HL-60 (cell line): ENCODE results near the gene CST4.

Experiments
- GABPA ChIP-seq: IDR thresholded peaks from 2 replicates; pipeline ENCODE4 v1.6.1; 2012; ENCODE audit warnings: low read depth
- POLR2AphosphoS5 ChIP-seq: IDR thresholded peaks from 2 replicates; pipeline ENCODE4 v1.6.1; 2012; ENCODE audit warnings: low read depth
- SPI1 ChIP-seq: IDR thresholded peaks from 2 replicates; pipeline ENCODE4 v1.6.1; 2012; ENCODE audit warnings: low read depth, mild to moderate bottlenecking, borderline replicate concordance
- TF ChIP-seq, protein P1 (sequence below): IDR thresholded peaks from one replicate; pipeline ENCODE4 v1.5.1; 2011; ENCODE audit warnings: low read length, control low read depth, inconsistent platforms; ENCODE audit not compliant: insufficient read depth

DNA sequence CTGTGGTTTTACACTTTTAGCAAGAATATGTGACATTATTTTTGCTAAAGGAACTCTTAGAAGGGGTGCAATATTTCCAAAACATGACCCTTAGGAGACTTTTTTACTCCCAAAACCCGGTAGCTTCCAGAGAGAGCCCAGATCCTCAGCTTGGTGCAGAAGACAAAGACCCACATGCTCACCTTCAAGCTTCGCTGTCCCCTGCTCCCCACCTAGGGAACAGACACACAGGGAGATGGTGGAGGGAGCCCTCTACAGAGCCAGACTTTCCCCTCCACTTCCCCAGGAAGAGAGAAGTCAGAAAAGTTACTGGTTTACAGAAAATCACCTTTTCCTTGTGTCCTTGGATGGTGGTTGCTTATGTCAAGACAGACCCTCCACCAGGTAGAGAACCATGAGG is 5.0 kb downstream of the CST4 start:
- TF ChIP-seq, protein P1, sequence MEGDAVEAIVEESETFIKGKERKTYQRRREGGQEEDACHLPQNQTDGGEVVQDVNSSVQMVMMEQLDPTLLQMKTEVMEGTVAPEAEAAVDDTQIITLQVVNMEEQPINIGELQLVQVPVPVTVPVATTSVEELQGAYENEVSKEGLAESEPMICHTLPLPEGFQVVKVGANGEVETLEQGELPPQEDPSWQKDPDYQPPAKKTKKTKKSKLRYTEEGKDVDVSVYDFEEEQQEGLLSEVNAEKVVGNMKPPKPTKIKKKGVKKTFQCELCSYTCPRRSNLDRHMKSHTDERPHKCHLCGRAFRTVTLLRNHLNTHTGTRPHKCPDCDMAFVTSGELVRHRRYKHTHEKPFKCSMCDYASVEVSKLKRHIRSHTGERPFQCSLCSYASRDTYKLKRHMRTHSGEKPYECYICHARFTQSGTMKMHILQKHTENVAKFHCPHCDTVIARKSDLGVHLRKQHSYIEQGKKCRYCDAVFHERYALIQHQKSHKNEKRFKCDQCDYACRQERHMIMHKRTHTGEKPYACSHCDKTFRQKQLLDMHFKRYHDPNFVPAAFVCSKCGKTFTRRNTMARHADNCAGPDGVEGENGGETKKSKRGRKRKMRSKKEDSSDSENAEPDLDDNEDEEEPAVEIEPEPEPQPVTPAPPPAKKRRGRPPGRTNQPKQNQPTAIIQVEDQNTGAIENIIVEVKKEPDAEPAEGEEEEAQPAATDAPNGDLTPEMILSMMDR = no peak
- TF ChIP-seq POLR2AphosphoS5 = no peak
- no peak for TF ChIP-seq SPI1
- TF ChIP-seq GABPA = no peak
